T-helper 1 cell (primary cell): ENCODE data around the gene RYR2.

Experiments
- DNase-seq, 5 donors: peaks; one replicate each; pipeline ENCODE4 v3.0.0-alpha.2; 2012 to 2020

RYR2 gene

DNA sequence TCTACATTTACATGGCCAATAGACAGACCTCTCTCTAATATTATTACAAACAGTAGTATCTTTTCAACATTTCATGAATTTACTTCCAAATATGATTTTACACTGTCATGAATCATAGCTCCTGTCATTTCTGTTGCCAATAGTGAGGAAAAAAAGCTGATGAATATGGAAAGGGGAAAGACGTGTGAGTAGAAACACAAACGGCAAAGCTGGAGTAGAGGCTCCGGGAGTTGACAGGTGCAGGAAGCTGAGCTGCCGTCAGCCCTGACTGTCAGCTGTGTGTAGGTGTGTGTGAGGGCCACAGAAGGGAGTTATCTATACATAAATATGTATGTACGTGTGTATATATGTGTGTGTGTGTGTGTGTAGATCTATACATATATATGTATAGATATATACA is 431.9 kb downstream of the RYR2 start:
- DNase-seq: no peak

DNA sequence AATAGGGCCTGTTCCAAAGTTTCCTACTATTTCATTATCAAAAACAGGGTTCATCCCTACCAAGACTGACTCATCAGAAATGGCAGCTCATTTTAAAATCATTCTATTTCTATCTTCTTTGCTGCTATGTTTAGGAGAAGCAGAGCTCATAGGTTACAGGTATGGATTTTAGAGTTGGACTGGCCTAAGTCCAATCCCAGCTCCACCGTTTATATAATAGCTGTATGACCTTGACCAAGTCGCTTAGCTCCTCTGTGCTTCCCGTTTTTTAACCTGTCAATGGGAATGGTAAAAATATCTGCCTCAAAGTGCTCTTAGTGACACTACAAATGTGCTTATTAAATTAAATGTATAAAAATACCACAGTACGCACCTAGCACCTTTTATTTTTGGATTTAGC is 436.1 kb downstream of the RYR2 start:
- no peak for DNase-seq

DNA sequence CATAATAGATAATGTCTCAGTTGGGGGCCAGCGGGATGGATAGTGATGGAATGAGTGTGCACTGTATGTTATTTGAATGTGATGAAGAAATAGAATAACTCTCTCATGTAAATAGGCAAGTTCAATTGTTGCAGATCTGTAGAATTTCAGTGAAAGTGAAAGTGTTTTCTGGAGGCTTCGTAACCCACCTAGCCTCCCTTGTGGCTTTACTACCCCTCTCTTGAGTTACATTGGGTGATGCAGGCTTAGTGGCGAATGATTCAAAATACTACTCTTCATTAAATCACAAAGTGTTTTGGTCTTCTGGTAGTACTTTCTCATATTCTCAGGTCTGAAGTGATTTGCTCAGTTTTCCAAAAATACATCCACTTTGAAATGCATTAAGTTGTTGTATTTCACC is 436.9 kb downstream of the RYR2 start:
- DNase-seq: no peak

DNA sequence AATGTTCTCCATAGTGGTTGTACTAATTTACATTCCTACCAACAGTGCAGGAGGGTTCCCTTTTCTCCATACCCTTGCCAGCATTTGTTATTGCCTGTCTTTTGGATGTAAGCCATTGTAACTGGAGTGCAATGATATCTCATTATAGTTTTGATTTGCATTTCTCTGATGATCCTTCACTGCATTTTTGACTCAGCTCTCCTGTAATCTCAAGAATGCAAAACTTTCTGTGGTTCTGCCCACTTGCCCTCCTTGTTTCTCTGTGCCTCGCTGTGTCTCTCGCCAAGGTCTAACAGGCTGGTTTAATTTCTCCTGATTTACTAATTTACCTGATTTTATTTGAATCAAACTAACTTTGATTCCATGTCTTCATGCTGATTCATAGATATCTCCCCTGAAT is 440.8 kb downstream of the RYR2 start:
- no peak for DNase-seq

DNA sequence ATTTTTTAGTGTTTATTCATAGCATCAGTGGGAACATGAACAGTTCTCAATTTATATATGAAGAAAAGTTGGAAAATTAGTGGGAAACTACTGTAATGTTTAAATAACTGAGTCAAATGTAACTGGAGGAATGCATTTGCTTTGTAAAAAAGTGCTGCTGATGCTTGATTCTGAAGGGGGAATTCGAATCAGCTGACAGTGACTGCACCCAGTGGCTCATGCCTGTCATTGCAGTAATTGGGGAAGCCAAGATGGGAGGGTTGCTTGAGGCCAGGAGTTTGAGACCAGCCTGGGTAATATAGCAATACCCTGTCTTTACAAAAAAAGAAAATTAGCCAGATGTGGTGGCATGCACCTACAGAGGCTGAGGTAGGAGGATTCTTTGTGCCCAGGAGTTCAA is 450.4 kb downstream of the RYR2 start:
- DNase-seq: no peak

DNA sequence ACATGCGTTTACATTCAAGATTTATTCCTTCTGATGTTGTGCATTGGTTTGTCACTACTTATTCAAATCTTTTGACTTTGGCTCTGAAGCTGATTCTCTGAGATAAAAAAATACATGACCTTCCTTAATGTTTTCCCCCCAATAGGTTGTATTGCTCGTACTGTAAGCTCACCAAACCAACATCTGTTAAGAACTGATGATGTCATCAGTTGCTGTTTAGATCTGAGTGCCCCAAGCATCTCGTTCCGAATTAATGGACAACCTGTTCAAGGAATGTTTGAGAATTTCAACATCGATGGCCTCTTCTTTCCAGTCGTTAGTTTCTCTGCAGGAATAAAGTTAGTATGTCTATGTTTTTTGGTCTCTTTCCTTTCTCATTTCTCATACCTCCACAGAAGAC is 458.6 kb downstream of the RYR2 start:
- DNase-seq: no peak

DNA sequence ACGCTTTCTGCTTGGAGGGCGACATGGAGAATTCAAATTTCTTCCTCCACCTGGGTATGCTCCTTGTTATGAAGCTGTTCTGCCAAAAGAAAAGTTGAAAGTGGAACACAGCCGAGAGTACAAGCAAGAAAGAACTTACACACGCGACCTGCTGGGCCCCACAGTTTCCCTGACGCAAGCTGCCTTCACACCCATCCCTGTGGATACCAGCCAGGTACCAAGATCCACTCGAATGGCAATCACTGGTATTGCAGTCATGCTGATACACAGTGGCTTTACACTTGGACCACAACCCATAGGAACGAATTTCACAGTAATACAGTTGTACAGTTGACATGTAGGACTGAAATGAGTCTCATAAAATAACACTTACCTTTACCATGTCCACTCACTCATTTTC is 461.3 kb downstream of the RYR2 start:
- DNase-seq: no peak

DNA sequence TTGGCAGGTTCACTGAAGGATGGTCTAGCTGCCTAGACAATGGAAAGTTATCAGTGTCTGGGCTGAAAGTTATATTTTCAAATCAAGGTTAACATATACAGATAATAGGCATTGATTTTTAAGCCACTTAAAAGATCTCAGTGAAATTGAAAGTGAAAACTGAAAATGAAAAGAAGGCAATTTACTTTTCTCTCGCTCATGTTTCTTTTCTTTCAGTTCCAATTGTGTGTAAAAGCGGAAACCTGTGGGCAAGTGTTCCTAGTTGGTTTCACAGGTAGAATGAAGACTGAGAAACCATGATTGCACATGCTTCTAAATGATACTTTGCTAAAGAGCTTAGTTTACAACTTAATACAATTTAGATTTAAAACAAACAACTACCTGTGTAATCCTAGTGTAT is 465.0 kb downstream of the RYR2 start:
- peak in 1 of 5 donors; percentile 9 for DNase-seq

DNA sequence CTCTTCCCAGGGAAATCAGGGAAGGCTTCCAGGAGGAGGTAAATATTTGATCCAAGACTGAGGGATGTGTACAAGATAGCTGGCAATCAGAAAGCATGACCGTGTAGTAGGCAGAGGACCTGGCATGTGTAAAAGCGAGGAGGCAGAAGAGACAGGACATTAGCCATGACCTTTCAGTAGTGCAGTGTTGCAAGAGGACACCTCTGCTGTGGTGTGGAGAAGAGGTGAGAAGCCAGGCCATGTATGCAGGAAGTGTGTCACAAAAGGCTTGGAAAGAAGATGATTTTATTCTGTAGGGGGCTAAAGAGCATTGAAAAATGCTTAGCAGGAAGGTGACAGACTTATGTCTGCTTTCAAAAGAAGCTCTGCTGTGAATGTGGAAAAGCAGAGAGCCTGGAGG is 467.8 kb downstream of the RYR2 start:
- DNase-seq: no peak

DNA sequence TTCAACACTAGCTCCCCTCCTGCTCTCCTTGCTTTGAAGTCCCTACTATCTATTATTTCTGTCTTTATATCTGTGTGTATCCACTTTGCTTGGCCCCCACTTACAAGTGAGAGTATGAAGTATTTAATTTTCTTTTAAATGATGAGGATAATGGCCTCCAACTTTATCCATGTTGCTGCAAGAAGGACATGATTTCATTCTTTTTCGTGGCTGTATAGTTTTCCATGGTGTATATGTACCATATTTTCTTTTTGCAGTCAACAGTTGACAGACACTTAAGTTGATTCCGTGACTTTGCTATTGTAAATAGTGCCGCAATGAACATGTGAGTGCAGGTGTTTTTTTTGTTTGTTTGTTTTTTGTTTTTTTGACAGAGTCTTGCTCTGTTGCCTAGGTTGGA is 483.1 kb downstream of the RYR2 start:
- no peak for DNase-seq

DNA sequence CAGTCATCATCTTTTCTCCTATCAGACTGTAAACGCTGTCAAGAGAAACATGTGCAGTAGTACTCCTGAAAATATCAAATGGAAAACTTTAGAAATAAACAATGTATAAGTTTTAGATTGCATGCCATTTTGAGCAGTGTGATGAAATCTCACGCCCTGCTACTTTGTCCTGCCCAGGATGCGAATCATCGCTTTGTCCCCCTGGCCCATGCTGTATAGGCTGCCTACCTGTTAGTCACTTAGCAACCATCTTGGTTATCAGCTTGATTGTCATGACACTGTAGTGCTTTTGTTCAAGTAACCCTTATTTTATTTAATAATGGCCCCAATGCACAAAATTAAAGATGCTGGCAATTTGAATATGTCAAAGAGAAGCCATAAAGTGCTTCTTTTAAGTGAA is 485.8 kb downstream of the RYR2 start:
- DNase-seq: no peak

DNA sequence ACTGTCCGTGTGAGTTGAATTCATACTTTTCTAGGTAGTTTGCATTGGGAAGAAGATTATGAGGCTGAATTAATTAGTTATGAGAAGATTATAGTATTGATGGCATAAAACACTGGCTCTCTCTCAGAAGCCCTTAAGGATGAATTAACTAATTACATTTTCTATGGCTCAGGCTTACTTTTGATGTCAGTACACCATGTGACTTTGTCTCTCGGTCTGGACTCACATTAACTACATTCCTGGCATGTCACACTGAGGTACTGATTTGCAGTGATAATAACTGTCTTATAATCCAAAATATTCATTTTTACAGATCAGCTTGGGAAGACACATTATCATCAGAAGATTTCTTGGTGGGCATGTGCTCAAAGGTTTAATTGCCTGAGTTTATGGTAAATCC is 486.6 kb downstream of the RYR2 start:
- no peak for DNase-seq

DNA sequence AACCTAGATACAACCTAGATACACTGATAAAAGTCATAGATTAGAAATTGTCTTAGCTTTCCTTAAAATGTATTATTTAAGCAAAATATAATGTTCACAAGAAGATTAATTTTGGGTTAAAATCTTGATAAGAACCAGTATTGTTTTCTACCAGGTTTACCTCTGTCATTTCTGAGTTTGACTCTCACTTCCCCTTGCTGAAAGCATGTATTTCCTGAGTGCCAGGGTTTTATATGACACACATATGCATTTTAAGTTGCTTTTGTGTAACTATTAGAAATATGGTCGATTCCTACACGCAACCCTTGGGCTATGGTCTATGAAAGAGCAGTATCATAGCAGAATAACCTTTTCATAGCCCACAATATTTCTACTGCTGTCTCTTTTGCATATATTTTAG is 497.1 kb downstream of the RYR2 start:
- DNase-seq: no peak

DNA sequence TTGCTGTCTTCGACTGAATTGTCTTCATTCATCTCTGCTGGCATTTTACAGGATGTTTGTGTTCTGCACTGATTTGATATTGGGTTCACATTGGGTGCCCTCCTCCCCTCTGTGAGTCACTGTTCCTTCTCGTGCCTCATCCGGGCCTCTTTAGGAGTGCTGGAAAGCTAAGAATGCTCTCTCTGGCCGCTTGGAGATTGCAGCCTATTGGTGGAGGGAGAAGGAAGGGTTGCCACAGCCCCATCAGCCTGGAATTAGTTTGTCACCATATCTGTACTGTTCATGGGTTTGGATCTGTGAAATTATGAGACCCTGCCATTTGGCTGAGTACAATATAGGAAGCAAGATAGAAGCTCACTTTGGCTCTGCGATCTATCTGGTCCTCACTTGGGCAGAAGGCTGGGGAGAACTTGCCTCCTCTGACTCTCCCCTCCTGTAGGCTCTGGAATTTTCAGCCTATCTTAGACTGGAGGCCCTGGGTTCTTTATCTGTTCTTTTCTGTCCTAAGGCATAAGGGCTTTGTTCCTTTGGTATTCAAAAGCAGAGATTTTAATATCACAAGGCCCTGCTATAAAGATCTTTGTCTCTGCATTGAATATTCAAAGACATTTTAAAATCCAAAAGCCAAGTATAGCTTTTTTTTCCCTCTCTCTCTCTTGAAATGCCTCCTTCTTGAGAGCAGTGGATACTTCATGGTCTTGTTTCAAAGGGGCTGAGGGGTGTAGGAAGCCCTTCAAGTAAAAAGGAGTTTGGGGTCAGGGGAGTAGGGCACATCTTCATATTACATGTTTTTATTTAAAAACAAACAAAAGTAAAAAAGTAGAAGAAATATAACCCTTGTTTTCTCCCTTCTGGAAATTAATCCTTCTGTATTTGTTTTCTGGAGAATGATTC is 500.8 kb downstream of the RYR2 start:
- DNase-seq: no peak

DNA sequence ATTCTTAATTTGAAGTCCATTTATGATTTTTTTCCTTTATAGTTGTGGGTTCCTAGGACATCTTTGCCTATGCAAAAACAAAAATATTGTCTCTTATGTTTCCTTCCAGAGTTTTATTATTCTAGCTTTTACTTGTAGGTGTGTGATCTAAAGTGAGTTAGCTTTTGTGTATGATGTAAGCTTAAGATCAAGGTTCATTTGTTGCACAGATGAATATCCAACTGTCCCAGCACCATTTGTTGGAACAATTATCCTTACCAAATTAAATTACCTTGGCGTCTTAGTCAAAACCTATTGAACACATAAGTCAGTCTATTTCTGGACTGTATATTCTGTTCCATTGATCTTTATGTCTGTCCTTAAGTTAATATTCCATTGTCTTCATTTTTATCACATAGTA is 511.1 kb downstream of the RYR2 start:
- DNase-seq: no peak

DNA sequence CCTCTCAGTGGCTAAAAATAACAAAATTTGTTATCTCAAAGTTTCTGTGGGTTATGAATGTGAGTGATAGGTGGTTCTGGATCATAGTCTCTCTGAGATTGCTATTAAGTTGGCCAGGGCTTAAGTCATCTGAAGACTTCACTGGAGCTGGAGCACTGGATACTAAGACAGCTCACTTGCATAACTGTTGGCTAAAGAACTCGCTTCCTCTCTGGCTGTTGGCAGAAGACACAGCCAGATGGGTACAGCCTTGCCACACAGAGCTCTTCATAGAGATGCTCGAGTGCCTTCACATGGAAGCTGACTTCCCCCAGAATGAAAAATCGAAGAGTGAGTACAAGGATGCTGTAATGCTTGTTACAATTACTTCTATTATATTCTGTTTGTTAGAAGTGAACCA is 514.9 kb downstream of the RYR2 start:
- DNase-seq: no peak

DNA sequence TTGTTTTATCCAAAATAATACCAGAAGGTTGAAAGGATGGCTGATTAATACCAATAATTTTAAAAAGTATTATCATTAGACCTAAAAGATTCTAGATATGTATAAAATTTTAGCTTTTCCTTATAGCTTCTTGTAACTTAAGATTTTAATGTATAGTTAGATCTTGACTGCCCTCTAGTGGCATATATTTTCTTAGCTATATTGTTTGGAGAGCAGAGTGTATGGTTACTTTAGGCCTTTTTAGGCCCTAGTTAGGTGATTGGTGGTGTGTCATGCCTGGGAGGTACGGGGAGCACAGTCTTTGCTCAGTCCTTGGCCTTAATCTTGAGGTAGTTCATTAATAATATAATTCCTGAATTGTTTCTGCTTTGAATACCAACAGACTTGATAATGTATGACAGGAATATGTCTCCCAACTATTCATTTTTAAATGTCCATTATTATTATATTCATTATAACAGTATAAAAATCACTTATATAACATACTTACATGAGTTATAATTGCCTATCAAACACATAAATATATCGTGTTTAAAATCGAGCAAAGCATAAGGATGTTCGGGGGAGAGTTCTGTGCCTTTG is 520.3 kb downstream of the RYR2 start:
- peak in 1 of 5 donors; percentile 51 for DNase-seq

DNA sequence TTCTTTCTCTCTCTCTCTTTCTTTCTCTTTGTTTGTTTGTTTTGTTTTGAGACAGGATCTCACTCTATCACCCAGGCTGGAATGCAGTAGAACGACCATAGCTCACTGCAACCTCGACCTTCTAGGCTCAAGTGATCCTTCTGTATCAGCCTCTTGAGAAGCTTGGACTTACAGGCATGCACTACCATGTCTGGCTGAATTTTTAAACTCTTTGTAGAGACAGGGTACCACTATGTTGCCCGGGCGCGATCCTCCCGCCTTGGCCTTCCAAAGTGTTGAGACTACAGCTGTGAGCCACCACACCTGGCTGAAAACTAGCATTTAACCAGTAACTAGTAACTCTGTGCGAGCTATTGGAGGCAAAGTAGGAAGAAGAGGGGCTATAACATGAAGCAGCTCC is 523.3 kb downstream of the RYR2 start:
- no peak for DNase-seq

DNA sequence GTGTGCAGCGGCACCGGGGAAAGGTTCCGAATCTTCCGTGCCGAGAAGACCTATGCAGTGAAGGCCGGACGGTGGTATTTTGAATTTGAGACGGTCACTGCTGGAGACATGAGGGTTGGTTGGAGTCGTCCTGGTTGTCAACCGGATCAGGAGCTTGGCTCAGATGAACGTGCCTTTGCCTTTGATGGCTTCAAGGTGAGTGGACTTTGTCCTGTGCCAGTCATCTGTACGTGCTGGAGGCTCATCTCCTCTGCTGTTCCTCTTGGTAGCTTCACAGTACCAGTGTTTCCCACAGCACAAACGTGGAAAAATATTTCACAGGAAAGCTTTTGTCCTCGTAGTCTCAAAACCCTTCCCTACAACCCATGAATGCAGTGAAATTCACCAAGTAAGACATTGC is 524.6 kb downstream of the RYR2 start:
- no peak for DNase-seq

DNA sequence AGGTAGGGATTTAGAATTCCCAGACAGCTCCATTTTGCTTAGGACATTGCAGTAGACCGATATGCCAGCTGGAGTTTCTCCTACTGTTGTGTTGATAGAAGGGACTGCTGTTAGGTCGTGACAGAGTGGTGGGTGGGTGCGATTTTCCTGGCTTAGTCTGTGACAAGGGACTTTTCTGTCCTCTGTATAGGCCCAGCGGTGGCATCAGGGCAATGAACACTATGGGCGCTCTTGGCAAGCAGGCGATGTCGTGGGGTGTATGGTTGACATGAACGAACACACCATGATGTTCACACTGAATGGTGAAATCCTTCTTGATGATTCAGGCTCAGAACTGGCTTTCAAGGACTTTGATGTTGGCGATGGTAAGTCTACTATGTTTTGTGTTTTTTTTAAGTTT is 527.0 kb downstream of the RYR2 start:
- no peak for DNase-seq

DNA sequence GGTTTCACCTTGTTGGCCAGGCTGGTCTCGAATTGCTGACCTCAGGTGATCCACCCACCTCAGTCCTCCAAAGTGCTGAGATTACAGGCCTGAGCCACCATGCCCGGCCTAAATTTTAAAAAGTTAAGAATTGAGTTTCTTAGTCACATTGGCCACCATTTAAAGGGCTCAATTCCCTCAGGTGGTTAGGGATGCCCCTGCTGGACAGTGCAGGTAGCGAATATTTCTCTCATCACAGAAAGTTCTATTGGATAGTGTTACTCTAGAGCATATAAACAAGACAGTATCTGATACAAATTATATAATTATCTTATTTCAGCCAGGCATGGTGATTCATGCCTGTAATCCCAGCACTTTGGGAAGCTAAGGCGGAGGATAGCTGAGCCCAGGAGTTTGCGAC is 528.5 kb downstream of the RYR2 start:
- no peak for DNase-seq

DNA sequence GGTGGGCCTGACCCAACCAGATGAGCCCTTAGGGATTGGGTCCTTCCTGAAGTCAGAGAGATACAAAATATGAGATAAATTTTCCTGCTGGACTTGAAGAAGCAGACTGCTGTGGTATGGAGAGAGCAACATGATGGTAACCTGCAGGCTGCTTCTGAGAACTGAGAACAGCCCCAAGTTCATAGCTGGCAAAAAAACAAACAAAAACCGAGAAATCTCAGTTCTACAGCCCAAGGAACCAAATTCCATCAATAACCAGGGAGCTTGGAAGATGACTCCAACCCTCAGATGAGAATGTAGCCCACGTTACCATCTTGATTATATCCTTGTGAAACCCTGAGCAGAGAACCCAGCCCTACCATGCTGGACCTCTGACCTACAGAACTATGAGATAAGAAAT is 532.6 kb downstream of the RYR2 start:
- no peak for DNase-seq

DNA sequence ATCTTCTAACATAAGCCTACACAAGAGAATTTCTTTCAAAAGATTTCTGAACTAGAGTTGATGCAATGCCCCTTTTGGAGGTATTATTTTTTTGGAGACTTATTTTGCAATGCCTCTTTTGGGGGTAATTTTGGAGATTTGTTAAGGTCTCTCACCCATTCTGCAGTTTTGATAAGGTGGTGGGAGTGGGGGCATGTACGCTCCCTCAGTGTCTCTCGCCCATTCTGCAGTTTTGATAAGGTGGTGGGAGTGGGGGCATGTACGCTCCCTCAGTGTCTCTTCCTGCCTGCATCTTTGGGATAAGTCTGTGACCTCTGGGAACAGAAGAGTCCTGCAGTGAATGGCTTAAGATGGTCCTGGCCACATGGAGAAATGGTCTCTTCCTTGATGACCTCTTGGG is 536.6 kb downstream of the RYR2 start:
- no peak for DNase-seq

DNA sequence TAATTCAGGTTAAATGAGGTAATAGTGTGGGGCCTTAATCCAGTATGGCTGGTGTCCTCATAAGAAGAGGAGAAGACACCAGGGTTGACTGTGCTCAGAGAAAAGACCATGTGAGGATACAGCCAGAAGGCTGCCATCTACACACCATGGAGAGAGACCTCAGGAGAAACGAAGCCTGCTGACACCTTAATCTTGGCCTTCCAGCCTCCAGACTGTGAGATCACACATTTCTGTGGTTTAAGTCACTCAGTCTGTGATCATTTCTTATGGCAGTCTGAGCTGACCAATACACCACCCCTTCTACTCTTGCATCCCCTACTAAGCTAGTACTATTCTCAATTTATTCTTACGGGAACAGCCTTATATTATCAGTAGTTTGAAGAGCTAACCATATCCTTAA is 538.7 kb downstream of the RYR2 start:
- DNase-seq: no peak

DNA sequence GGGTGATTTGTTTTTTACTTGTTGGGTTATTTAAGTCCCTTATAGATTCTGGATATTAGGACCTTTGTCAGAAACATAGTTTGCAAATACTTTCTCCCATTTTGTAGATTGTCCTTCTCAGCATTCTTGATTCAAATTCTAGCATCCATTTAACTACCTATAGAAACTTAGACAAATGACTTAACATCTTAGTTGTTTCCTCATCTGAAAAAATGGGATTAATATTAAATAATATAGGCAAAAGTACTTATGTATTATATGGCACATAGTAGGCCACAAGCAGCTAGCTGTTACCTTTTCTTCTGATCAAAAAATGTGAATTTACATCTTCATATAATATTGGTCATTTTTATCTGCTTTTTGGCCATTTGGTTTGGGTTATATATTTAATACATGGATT is 541.3 kb downstream of the RYR2 start:
- no peak for DNase-seq
